Keratinocyte (primary cell): ENCODE measurements around the gene BCAS4. TPM values are rescaled to one million over a fixed set of nuclear protein-coding genes. Genes with fewer than 3 reads are reported as not detected.

Experiments used
- DNase-seq: peaks from one replicate; pipeline ENCODE4 v3.0.0-alpha.2; 2011; ENCODE audit warnings: low read depth, missing footprints, low spot score
- FAIRE-seq: peaks from 2 replicates; lab custom pipeline; 2011; peaks lifted over from hg19 to GRCh38; lab: Jason Lieb, UNC
- H2AFZ ChIP-seq: 2 replicates; pipeline ENCODE4 v1.6.0; 2012; ENCODE audit warnings: low read length, control low read depth, inconsistent platforms; ENCODE audit not compliant: control insufficient read depth
- H3K27ac ChIP-seq: 2 replicates; pipeline ENCODE4 v1.5.1; 2011; ENCODE audit warnings: low read length; ENCODE audit not compliant: control insufficient read depth, insufficient read depth
- H3K27me3 ChIP-seq: 3 replicates; pipeline ENCODE4 v1.6.0; 2011; ENCODE audit warnings: low read length; ENCODE audit not compliant: control insufficient read depth, insufficient read depth; ENCODE audit errors: extremely low read depth
- H3K36me3 ChIP-seq, 2 experiments: 2 replicates in 1 of 2; 3 replicates in 1 of 2; pipeline ENCODE4 v1.5.1; 2011; ENCODE audit warnings: low read length in 2 of 2, mild to moderate bottlenecking in 1 of 2; ENCODE audit not compliant: control insufficient read depth in 2 of 2, insufficient read depth in 2 of 2; ENCODE audit errors: extremely low read depth in 1 of 2
- H3K4me1 ChIP-seq: 3 replicates; pipeline ENCODE4 v1.5.1; 2011; ENCODE audit warnings: low read length; ENCODE audit not compliant: control insufficient read depth, insufficient read depth; ENCODE audit errors: extremely low read depth
- H3K4me2 ChIP-seq: 3 replicates; pipeline ENCODE4 v1.6.0; 2011; ENCODE audit warnings: low read depth, low read length; ENCODE audit not compliant: control insufficient read depth, insufficient read depth; ENCODE audit errors: extremely low read depth
- H3K4me3 ChIP-seq, 3 experiments: fragments of 200-600 bp in 1 of 3; sonication (generic) in 1 of 3; 2 replicates in 2 of 3; 3 replicates in 1 of 3; pipeline ENCODE4 v1.5.1; 2011 to 2016; ENCODE audit warnings: low read length in 3 of 3, mild to moderate bottlenecking in 3 of 3, control low read depth in 2 of 3, inconsistent platforms in 1 of 3, low read depth in 1 of 3, mixed read lengths in 1 of 3, mixed run types in 1 of 3, moderate library complexity in 1 of 3; ENCODE audit not compliant: control insufficient read depth in 2 of 3, insufficient read depth in 2 of 3; ENCODE audit errors: extremely low read depth in 1 of 3
- H3K79me2 ChIP-seq: 2 replicates; pipeline ENCODE4 v1.6.0; 2012; ENCODE audit warnings: low read length; ENCODE audit not compliant: control insufficient read depth, insufficient read depth
- H3K9ac ChIP-seq: 3 replicates; pipeline ENCODE4 v1.6.0; 2011; ENCODE audit warnings: low read length; ENCODE audit not compliant: control insufficient read depth, insufficient read depth; ENCODE audit errors: extremely low read depth
- H3K9me1 ChIP-seq: 3 replicates; pipeline ENCODE4 v1.6.0; 2011; ENCODE audit warnings: low read length; ENCODE audit not compliant: control insufficient read depth, insufficient read depth; ENCODE audit errors: extremely low read depth
- H3K9me3 ChIP-seq: 2 replicates; pipeline ENCODE4 v1.5.1; 2012; ENCODE audit warnings: low read depth, low read length; ENCODE audit not compliant: control insufficient read depth
- H4K20me1 ChIP-seq: 3 replicates; pipeline ENCODE4 v1.6.0; 2011; ENCODE audit warnings: low read length; ENCODE audit not compliant: control insufficient read depth, insufficient read depth; ENCODE audit errors: extremely low read depth
- CTCF ChIP-seq, 3 experiments: IDR thresholded peaks in 1 of 3; conservative IDR thresholded peaks in 1 of 3; optimal IDR thresholded peaks in 1 of 3; 2 replicates in 2 of 3; 3 replicates in 1 of 3; pipeline versions ENCODE3 to v1.5.1; 2011; ENCODE audit warnings: low read length in 3 of 3, mild to moderate bottlenecking in 3 of 3, moderate library complexity in 2 of 3, control low read depth in 1 of 3, inconsistent platforms in 1 of 3; ENCODE audit not compliant: insufficient read depth in 2 of 3; ENCODE audit errors: extremely low read depth in 1 of 3
- EZH2 ChIP-seq: IDR thresholded peaks from one replicate; pipeline ENCODE4 v1.6.1; 2012; ENCODE audit warnings: inconsistent platforms, mild to moderate bottlenecking, low read length, moderate library complexity
- dilution Hi-C: fragments of 300-500 bp; cut with MboI; formaldehyde crosslinking; loops from one replicate; pipeline ENCODE4 v1.7.0; 2020; ENCODE audit warnings: low sequenced_read_pairs; ENCODE audit not compliant: extremely low pct_ligation_motif_present
- polyA plus RNA-seq, 5 experiments: library from polyadenylated mRNA; depleted of rRNA in 3 of 5; stranded (reverse) in 3 of 5; stranded (forward) in 1 of 5; unstranded in 1 of 5; fragments of >200 nt; gene quantifications; 1 replicate in 1 of 5; 2 replicates in 3 of 5; 3 replicates in 1 of 5; pipeline versions ENCODE4 v1.2.1 to v1.2.3, GENCODE V29; 2011 to 2012; ENCODE audit warnings: missing spikeins in 2 of 5, low read depth in 1 of 5, low replicate concordance in 1 of 5

BCAS4 gene
- polyA plus RNA-seq, 1 donor (not counting 4 experiments of a cell fraction or from before 2014, with no cell fraction given): 13.8 TPM

GRCh38 chr20:50872560-50873425 lies 77.9 kb downstream of the BCAS4 start:
- no peaks in the 10 kb centered on the region for H3K4me1 ChIP-seq
- H3K9ac ChIP-seq: no peak overlapping the region
- no peak overlapping the region for H3K27ac ChIP-seq
- DNase-seq: no peak
- H3K79me2 ChIP-seq: no peaks in the 10 kb centered on the region
- dilution Hi-C loops: no loop called here
- peaks cover 0 to 2% of the 10 kb centered on the region in 2 experiments for H3K36me3 ChIP-seq
- TF ChIP-seq EZH2: no peak
- TF ChIP-seq CTCF (optimal IDR thresholded peaks at IDR 0.05 in 1 of 3, IDR thresholded peaks at IDR 0.05 in 1 of 3, conservative IDR thresholded peaks at IDR 0.05 in 1 of 3; ENCODE audit: extremely low read depth in 1 of 3, insufficient read depth in 2 of 3, low read length in 3 of 3): no peak
- H2AFZ ChIP-seq: no peak overlapping the region
- H3K9me1 ChIP-seq: no peaks in the 10 kb centered on the region
- no peak for FAIRE-seq
- H3K9me3 ChIP-seq: no peaks in the 10 kb centered on the region
- no peaks in the 10 kb centered on the region for H3K27me3 ChIP-seq
- no peak overlapping the region for H3K4me3 ChIP-seq
- no peak overlapping the region for H3K4me2 ChIP-seq
- H4K20me1 ChIP-seq: no peaks in the 10 kb centered on the region

DNA sequence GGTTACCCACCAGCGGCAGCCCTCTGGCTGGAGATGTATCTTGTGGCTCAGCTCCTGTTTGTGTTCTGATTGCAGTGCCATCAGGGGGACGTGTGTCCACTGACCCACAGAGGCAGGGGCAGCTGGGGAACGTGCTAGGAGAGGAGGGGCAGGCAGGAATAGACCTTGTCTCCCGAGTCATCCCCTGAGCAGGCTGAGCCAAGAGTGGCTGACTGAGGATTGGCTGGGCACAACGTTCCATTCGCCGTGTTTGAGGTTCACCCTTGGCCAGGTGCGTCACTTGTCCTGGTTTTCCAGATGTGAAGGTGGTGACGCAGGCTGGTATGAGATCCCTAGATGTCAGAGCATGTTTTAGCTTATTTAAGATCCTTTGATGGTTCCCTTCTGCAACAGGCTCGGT lies 78.7 kb downstream of the BCAS4 start:
- no peak overlapping the region for H3K27ac ChIP-seq
- no peaks in the 10 kb centered on the region for H3K79me2 ChIP-seq
- no peaks in the 10 kb centered on the region for H3K9me3 ChIP-seq
- no peak overlapping the region for H3K4me3 ChIP-seq
- dilution Hi-C loops: no loop called here
- H2AFZ ChIP-seq: no peak overlapping the region
- H3K9me1 ChIP-seq: no peaks in the 10 kb centered on the region
- peaks cover 0 to 2% of the 10 kb centered on the region in 2 experiments for H3K36me3 ChIP-seq
- TF ChIP-seq EZH2 (no peak), CTCF (optimal IDR thresholded peaks at IDR 0.05 in 1 of 3, IDR thresholded peaks at IDR 0.05 in 1 of 3, conservative IDR thresholded peaks at IDR 0.05 in 1 of 3; ENCODE audit: extremely low read depth in 1 of 3, insufficient read depth in 2 of 3, low read length in 3 of 3) (no peak)
- H3K9ac ChIP-seq: no peak overlapping the region
- DNase-seq (no peak), FAIRE-seq (no peak)
- H3K4me2 ChIP-seq: no peak overlapping the region
- H4K20me1 ChIP-seq: no peaks in the 10 kb centered on the region
- no peaks in the 10 kb centered on the region for H3K4me1 ChIP-seq
- no peaks in the 10 kb centered on the region for H3K27me3 ChIP-seq
